Fibroblast of skin of scalp (primary cell): ENCODE data around the gene EPB41L5.
"Not testable (repeated sequence)": the region's sequence is repeated elsewhere in the genome, so short reads cannot be mapped to it uniquely, and the experiment has no call there.

ENCODE experiments used
- DNase-seq: peaks from one replicate; pipeline ENCODE4 v3.0.0-alpha.2; 2013

Gene EPB41L5

DNA sequence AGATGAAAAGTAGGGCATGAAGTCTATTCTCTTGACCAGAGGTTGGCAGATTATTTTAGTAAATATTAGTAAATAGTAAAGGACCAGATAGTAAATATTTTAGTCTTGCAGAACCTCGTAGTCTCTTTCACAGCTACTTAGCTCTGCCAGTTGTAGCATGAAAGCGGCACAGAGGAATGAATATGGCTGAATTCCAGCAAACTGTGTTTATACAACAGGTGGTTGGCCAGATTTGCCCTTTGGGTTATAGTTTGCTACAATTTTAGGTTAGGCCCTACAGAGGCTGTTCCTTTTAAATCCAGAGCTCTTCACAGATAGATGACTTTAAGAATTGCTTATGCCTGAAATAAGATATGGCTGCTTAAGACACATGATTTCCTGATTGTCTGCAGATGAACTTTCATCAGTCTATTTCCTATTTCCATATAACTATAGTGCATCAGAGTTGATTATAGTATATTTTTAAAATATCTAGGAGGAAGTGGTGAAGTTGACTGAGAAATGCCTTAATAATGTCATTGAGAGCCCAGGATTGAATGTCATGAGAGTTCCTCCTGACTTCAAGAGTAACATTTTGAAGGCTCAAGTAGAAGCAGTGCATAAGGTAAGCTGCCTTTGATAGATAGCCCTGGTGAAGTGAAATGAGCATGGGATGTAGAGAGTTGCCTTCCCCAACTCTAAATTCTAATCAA is 129.8 kb downstream of the EPB41L5 start:
- DNase-seq, result no peak

DNA sequence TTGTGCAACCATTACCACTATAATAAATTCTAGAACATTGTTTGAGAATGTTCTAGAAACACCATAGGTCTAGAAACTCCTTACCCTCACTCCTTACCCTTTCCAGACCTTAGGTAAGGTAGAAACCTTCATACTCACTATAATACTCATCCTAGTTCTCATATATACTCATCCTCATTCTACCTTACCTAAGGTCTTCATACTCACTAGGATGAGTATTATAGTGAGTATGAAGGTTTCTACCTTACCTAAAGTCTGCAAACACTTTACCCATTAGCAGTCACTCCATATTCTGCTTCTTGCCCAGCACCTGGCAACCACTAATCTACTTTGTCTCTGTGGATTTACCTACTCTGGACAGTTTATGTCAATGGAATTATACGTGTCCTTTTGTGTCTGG is 135.4 kb downstream of the EPB41L5 start:
- DNase-seq, result no peak

DNA sequence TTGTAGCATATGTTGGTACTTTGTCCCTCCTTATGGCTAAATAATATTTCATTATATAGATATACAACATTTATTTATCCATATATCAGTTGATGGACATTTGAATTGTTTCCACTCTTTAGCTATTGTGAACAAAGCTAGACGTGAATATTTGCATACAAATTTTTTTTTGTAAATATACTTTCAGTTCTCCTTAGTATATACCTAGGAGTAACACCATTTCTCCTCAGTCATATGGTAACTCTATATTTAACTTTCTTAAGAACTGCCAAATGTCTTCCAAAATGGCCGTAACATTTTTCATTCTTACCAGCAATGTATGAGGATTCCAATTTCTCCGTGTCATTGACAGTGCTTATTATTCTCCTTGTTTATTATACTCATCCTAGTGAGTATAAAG is 135.8 kb downstream of the EPB41L5 start:
- no peak for DNase-seq

DNA sequence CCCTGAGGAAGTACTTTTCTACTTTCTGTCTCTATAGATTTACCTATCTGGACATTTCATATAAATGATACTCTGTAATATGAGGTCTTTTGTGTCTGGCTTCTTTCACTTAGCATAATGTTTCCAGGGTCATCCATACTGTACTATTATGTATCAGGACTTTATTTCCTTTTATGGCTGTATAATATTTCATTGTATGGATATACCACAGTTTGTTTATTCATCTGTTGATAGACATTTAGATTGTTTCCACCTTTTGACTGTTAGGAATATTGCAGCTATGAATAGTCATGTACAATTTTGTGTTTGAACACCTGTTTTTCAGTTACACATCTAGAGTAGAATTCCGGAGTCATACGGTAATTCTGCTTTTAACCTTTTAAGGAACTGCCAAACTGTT is 136.5 kb downstream of the EPB41L5 start:
- no peak for DNase-seq

DNA sequence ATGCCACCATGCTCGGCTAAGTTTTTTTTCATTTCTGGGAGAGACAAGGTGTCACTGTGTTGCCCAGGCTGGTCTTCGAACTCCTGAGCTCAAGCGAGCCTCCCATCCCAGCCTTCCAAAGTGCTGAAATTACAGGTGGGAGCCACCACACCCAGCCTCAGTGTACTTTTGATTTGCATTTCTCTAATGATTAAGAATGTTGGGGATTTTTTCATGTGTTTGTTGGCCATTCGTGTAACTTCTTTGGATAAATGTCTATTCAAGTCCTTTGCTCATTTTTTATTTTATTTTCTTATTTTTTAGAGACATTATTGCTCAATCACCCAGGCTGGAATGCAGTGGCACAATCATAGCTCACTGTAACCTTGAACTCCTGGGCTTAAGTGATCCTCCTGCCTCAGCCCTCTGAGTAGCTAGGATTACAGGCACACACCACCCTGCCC is 137.2 kb downstream of the EPB41L5 start:
- no peak for DNase-seq

DNA sequence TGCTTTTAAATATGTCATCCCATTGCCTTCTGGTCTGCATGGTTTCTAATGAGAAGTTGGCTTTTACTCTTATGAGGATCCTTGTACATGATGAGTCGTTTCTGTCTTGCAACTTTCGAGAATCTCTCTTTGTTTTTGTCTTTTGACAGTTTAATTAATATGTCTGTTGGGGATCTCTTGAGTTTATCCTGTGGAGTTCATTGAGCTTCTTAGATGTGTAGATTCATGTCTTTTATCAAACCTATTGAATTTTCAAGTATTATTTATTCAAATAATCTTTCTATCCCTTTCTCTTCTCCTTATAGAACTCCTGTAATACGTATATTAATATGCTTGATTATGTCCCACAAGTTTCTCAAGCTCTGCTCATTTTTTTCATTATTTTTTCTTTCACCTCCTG is 142.4 kb downstream of the EPB41L5 start:
- DNase-seq, result no peak

DNA sequence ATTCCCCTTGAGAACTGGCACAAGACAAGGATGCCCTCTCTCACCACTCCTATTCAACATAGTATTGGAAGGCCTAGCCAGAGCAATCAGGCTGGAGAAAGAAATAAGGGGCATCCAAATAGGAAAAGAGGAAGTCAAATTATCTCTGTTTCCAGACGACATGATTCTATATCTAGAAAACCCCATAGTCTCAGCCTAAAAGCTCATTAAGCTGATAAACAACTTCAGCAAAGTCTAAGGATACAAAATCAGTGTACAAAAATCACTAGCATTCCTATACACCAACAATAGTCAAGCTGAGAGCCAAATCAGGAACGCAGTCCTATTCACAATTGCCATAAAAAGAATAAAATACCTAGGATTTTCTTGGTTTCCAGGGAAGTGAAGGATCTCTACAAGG is 145.8 kb downstream of the EPB41L5 start:
- DNase-seq, result not testable (repeated sequence)

DNA sequence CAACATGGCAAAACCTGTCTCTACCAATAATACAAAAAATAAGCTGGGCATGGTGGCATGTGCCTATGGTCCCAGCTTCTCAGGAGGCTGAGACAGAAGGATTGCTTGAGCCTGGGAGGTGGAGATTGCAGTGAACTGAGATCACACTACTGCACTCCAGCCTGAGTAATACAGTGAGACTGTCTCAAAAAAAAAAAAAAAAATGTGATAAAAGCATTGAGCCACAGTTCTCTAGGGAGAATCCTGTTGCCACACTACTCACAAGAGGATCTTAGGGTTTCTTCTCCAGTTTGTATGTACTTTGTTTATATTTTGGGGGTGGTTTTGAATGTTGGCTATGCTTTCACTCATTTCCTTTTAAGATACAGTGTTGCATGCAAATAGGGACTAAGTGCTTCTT is 148.3 kb downstream of the EPB41L5 start:
- peak; percentile 27 for DNase-seq

DNA sequence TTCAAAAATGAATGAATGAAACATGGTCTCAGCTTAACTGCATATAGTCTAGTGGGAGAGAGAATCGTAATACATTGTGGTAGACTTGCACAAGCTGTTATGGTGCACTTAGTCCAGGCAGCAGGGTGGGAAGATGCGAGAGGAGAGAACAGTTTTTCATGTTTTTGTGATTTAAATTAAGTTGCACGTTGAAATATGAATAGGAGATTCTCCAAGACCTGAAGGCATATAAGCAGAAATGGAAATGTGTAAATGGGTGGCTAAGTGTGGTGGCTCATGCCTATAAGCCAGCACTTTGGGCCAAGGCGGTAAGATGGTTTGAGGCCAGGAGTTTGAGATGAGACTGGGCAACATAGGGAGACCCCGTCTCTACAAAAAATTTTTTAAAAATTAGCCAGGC is 149.8 kb downstream of the EPB41L5 start:
- DNase-seq, result no peak

DNA sequence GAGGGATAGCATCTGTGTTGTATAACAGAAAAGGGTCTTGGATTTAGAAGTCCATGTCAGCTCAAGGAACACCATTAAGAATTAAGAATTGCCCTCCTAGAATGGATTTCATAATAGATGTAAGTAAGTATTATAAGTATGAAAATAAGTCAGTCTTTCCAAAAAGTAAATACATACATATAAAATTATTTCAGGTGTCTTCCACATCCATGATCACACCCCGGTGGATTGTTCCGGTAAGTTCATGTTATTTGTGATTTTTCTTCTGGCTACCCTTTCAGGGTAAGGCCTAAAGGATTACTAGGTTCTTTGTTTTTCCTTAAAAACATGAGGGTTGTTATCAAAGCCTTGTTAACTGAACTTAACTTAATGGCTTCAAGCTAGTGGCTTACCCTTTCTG is 154.4 kb downstream of the EPB41L5 start:
- DNase-seq, result no peak

DNA sequence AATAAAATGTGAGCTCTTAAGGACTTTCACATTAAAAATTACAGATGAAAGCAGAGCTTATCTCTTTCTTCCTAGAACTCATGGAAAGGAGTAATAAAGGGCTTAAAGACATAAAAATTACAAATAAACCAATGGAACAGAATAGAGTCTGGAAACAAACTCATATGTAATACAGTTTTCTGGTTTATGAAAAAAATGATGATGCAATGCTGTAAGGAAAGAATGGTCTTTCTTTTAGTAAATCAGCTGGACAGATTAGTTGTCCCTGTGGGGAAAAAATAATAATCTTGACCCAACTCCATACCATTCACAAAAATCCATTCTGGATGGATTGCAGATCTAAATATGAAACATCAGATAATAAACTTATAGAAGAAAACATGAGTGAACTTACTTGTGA is 156.1 kb downstream of the EPB41L5 start:
- no peak for DNase-seq

DNA sequence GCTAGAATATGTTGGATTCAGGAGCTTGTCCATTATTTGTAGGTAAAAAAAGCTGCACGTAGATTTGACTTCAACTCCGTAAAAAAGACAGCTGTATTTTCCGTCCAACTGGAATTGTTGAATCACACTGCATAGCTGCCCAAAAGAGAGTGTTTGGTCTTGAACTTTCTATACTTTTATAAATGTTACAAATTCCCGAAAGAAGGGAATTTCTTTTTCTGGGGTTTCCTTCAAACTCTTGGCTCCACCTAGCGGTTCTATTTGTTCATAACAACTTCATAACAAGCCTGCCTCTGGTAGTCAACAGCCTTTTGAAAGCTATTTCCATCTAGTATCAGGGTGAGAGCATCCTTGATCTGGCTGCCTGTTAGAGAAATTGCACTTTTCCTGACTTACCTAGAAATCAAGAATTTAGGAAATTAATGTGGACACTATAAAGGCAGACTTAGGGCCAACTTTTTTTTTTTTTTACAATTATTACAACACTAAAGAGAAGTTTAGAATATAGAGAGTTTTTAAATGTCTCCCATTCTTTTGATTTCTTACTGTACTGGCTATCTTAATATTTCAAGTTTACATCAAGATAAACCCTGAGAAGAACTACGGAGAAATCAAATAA is 162.2 kb downstream of the EPB41L5 start:
- peak; percentile 67 for DNase-seq

DNA sequence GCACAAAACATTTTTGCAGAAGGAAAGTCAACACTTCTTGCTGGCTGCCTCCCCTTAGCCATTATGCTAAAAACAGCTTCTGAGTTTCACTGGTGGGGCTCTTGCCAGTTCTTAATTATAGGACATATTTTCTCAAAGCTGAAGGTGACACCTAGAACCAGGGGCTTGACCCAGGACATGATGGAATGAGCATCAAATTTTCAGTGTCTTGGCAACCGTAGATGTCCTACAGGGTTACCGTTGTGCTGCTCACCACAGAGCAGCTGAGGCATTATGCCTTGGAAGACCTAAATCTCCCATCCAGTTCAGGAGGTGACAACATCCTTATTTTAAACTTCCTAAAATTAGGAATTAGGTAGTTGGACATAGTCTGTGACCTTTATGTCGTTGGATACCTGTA is 163.6 kb downstream of the EPB41L5 start:
- DNase-seq, result no peak

DNA sequence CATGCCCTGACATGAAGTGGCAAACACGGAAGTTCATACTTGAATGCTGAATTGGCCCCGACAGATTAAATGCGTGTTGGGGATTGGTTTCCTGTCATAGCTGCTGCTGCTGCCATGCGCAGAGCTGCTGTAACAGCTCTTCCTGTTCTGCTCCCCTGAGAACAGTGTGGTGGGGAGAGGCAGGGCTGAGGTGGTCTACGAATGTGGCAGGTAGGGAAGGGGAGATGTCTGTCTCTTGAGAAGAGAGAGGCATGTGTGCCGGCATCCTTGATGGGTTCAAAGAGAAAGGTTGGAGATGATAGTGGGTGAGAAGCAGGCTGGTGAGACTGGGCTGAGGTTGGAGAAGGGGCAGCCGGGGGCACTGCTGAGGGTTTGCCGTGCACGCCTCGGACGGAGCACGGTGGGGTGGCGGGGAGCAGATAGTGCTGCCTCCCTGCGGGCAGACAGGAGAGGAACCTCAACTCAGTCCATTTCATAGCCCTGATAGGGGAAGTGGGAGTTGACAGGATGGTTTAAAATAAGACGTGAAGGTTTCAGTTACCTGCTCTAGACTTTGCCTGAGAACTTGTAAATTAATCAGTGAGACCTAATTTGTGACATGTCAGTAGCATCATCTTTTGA is 164.2 kb downstream of the EPB41L5 start:
- DNase-seq, result no peak

DNA sequence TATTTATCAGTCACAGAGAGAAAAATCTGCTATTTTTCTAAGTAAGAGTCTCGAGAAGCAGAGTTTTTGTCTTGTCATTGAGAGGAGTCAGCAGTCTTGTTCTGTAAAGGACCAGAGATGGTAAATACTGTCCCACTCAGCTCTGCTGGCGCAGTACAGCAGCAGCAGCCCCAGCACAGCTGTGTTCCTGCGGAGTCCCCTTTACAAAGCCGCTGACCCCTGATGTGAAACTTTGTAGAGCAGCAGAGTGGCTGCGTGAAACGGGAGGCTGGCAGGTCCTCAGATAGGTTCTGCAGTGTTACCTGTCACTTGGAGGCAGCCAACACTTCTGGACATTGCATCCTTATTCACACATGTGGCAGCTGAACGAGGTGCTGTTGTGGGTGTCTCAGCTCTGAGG is 165.1 kb downstream of the EPB41L5 start:
- no peak for DNase-seq

DNA sequence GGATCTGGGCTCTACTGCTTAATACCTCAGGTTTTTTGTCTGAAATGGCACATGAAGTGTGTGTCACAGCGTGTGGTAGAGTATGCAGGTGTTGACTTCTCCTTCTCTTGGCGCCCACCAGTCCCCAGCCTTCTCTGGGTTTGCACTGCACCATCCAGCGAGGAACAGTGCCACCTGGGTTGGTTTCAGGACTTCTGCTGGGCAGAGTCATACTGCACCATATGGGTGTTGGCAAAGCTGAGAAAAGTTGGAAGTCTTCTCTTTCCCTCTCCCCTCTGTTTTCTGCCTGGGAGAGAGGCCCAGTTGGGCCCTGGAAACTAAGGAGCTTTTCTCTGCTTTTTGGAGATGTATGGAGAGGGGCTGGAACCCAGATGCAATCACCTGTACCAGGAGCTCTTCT is 166.5 kb downstream of the EPB41L5 start:
- DNase-seq, result no peak

DNA sequence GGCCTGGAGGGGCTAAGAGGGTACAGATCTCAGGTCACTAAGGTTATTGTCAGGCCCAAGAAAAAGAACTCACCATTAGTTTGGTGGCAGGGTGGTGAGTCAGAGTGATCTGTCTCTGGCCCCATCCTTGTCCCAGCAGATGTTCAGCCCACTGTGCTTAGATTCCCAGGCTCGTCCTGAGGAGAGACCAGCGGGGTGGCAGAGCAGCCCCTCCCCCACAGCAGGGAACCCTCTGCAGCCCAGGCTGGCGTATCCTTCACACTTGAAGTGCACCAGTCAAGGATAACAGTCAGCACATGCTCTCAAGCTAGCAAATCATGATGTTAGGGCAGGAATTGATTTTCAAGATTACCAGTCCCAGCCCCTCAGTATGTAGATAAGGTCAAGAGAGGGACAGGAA is 167.2 kb downstream of the EPB41L5 start:
- no peak for DNase-seq

DNA sequence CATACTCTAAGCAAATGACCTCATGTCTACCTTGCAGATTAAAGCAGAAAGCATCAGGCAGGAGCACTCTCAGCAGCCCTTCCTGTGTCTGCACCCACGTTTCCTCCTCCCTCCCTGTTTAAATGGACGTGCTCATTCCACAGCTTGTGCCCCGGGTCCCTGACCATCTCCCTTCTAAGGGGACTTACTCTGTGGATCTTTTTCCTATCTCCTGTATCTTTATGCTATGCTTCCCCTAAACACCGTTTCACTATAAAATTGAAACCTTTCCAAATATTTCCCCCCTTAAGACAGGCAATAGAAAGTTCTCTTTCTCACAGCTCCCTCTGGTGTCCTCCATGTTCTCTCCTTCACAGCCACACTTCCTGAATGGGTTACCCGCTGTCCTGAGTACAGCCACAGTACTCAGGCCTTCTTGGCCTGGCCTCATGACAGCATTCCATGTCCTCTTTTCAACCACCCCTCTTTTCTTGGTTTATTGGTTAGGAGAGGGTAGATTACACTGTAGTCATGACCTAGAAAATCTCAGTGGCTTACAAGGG is 169.2 kb downstream of the EPB41L5 start:
- no peak for DNase-seq

DNA sequence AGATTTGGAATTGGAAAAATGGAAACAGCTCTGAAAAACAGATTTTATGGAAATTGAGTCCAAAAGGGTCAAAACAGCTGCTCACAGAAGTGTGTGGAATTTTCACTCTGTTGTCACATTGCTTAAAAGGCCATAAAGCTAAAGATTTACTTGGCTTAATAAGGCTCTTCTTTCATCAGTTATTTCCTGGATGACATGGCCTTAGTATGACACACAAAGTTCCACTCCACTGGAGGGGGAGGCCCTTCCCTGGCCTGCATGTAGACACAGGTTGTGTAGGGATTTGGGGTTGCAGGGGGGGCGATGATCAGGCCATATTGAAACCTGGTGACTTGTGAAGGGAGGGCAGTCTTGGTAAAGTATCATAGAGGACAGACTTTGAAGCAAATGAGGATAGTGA is 176.3 kb downstream of the EPB41L5 start:
- DNase-seq, result no peak

DNA sequence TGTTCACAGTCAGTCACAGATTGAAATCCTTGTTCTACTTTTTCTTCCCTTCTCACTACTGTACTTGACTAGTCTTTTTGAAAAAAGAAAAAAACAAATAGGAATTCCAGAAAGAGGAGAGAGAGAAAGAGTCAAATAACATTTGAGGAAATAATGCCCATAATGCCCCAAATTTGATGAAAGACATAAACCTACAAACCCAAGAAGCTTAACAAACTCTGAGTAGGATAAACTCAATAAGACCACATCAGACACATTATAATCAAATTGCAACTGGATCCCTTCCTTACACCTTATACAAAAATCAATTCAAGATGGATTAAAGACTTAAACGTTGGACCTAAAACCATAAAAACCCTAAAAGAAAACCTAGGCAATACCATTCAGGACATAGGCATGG is 179.4 kb downstream of the EPB41L5 start:
- DNase-seq, result no peak

DNA sequence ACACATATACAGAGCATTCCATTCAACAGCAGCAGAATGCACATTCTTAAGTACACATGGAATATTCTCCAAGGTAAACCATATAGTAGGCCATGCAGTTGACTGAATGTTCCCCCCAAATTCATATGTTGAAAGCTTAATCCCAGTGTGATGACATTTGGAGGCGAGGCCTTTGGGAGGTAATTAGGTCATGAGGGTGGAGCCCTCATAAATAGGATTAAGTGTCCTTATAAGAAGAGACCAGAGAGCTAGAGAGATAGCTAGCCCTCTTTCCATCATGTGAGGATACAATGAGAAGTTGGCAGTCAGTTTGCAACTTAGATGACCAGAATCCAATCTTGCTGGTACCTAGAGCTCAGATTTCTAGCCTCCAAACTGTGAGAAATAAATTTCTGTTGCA is 182.7 kb downstream of the EPB41L5 start:
- no peak for DNase-seq

DNA sequence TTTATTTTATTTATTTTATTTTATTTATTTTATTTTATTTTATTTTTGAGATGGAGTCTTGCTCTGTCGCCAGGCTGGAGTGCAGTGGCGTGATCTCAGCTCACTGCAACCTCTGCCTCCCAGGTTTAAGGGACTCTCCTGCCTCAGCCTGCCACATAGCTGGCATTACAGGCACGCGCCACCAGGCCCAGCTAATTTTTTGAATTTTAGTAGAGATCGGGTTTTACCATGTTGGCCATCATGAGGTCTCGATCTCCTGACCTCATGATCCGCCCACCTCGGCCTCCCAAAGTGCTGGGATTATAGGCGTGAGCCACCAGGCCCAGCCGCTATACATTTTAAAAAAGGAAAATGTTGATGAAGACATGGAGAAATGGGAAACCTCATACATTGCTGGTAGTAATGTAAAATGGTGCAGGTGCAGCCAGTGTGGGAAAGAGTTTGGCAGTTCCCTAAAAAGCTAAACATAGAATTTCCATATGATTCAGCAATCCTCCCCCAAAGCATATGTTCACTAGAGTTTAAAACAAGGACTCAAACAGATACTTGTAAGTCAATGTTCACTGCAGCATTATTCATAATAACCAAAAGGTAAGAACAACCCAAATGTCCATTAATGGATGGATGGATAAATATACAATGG is 187.1 kb downstream of the EPB41L5 start:
- not testable (repeated sequence) for DNase-seq

DNA sequence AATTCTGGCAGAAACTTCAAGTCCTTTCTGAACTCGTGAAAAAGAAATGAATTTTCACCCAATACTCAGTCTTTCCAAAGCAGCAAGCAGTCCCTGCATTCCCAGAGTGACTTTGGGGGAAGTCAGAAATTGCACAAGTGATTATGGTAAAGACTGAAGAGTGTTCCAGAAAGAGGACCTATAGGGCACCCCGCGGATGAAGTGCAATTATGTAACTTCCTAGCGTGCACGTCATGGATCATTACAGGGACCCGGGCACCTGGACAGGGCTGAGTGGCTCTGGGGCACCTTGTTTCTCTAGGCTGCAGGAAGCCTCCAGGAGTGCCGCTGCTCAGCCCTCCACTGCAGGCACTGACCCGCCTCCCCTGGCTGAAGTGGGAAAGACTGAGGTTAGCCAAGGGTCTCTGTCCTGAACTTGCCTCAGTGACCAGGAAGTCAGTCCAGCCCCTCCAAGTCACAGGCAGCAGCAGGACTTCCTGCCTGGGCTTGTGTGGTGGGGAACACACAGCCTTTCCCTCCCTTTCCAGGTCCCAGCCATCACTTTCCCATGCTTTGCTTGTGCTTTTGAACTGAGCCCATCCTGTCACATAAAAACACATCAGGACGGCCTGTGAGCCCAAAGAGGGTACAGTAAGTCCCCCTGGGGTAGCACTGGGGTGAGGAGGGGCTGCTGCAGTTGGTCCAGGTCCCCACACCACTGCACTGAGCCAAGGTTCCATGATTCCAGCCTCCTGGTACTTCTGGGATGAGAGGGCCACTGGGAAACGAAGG is 190.6 kb downstream of the EPB41L5 start:
- no peak for DNase-seq
